ENCODE measurements around the gene UBAC2. TPM values are rescaled to one million over a fixed set of nuclear protein-coding genes. Genes with fewer than 3 reads are reported as not detected.

The UBAC2 gene
- total and polyA plus RNA-seq, 2 of the 8 experiments (the other 6 are each of a cell fraction or from before 2014, with no cell fraction given), result 75.9 to 76.9 TPM

- TF ChIP-seq KDM5A (IDR thresholded peaks at IDR 0.05; ENCODE audit: low read length) (no peak), KDM1A (IDR thresholded peaks at IDR 0.05; ENCODE audit: borderline replicate concordance, low read length) (no peak), CTBP2 (IDR thresholded peaks at IDR 0.05; ENCODE audit: borderline replicate concordance, insufficient read depth, insufficient read length, low read length) (no peak), NANOG (IDR thresholded peaks at IDR 0.05; ENCODE audit: insufficient read depth, low read depth, low read length, poor library complexity, severe bottlenecking) (no peak), TAF7 (optimal IDR thresholded peaks at IDR 0.05; ENCODE audit: borderline replicate concordance, low read depth, low read length) (no peak), HDAC6 (IDR thresholded peaks at IDR 0.05; ENCODE audit: low read depth, low read length) (no peak), USF2 (IDR thresholded peaks at IDR 0.05; ENCODE audit: low read length) (no peak), SIX5 (IDR thresholded peaks at IDR 0.05; ENCODE audit: low read depth, low read length) (no peak), SIRT6 (IDR thresholded peaks at IDR 0.05; ENCODE audit: low read length) (no peak), SAP30 (IDR thresholded peaks at IDR 0.05; ENCODE audit: insufficient read depth, insufficient replicate concordance, low read length) (no peak), RXRA (IDR thresholded peaks at IDR 0.05; ENCODE audit: insufficient read depth, low read depth, low read length) (no peak), EP300 (IDR thresholded peaks at IDR 0.05; ENCODE audit: borderline replicate concordance in 1 of 2, low read depth in 2 of 2, low read length in 2 of 2) (no peak), E2F6 (IDR thresholded peaks at IDR 0.05) (no peak), JUN (IDR thresholded peaks at IDR 0.05; ENCODE audit: low read depth, low read length) (no peak), FOSL1 (IDR thresholded peaks at IDR 0.05; ENCODE audit: insufficient read depth, low read depth, low read length) (no peak), YY1 (IDR thresholded peaks at IDR 0.05; ENCODE audit: low read depth, low read length) (no peak), CBX8 (IDR thresholded peaks at IDR 0.05; ENCODE audit: borderline replicate concordance, low read depth, low read length) (no peak), ASH2L (IDR thresholded peaks at IDR 0.05; ENCODE audit: low read length) (peak; percentile 26), ATF3 (IDR thresholded peaks at IDR 0.05; ENCODE audit: insufficient read depth, low read depth, low read length) (no peak), POU5F1 (IDR thresholded peaks at IDR 0.05; ENCODE audit: low read depth, low read length) (no peak), EGR1 (IDR thresholded peaks at IDR 0.05; ENCODE audit: borderline replicate concordance, low read depth, low read length) (no peak)
These were observed 232.2 kb downstream of the UBAC2 start (continued) for GRCh38 chr13:99432609-99433542.
